KOPT-K1 (cell line): ENCODE data around the gene VGLL1.
A peak's percentile ranks its signal among the peaks of the same experiment; 100 is the strongest.

Source experiments
- H3K27ac ChIP-seq: fragments of 200-600 bp; sonication (generic); 2 replicates; pipeline ENCODE4 v1.5.1; 2016; ENCODE audit warnings: antibody characterized with exemption, mild to moderate bottlenecking, low read depth, low read length; ENCODE audit not compliant: poor library complexity, severe bottlenecking
- H3K36me3 ChIP-seq: fragments of 200-600 bp; sonication (generic); 2 replicates; pipeline ENCODE4 v1.5.1; 2017; ENCODE audit warnings: antibody characterized with exemption, mild to moderate bottlenecking, low read length, moderate library complexity; ENCODE audit not compliant: insufficient read depth
- H3K9me3 ChIP-seq: fragments of 200-600 bp; sonication (generic); 2 replicates; pipeline ENCODE4 v1.5.1; 2017; ENCODE audit warnings: antibody characterized with exemption, low read length, mild to moderate bottlenecking; ENCODE audit not compliant: insufficient read depth, poor library complexity, severe bottlenecking

Gene VGLL1, protein sequence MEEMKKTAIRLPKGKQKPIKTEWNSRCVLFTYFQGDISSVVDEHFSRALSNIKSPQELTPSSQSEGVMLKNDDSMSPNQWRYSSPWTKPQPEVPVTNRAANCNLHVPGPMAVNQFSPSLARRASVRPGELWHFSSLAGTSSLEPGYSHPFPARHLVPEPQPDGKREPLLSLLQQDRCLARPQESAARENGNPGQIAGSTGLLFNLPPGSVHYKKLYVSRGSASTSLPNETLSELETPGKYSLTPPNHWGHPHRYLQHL

DNA sequence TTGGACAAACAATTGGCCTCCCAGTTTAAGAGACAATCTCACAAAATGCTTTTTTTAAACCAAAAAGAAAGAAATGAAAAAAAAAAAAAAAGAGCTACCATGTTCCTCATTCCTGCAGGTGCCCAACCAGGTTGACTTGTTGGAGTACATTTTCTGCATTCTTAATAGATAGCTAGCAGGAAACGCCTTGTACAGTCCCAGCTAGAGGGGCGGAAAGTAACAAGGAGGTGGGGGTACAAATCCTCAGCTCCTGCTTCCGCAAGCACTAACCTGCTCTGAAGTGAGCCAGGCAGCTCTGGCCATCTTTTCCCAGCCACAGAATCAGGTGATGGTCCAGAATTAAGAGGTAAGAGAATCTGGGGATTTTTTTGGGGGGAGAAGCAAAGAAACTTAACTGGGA lies at the start of gene VGLL1:
Gene VGLL1, plus strand, starts transcription at position 265 of the 400 bp plus-strand sequence. CDS start 3,806 bp downstream, outside the sequence.
- H3K9me3 ChIP-seq: no peaks in the 10 kb centered on the region
- H3K36me3 ChIP-seq: no peaks in the 10 kb centered on the region
- H3K27ac ChIP-seq: no peak within 1 kb of the TSS

DNA sequence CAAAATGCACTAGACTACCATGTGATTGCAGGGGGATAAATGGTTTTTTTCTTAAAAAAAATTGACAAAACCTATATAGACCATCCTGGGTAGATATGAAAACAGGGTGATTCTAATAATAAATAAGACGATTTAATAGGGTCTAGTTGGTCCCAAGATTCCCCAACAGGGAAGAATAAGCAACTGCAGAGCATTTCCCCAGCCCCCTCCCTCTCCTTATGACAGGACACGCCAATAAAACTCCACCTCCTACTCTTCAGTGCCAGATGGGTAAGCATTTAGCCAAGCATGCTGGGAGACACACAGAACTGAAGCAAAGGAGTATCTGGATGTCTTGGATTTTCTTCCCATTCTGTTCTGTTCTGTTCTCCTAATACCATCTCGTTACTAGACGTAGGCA lies 44.4 kb upstream of the VGLL1 start, which contains the start of gene BRS3:
Gene BRS3, plus strand, starts transcription at position 301 of the 400 bp plus-strand sequence. CDS start 168 bp downstream, outside the sequence.
- no peaks in the 10 kb centered on the region for H3K9me3 ChIP-seq
- H3K27ac ChIP-seq: no peak within 1 kb of the TSS
- H3K36me3 ChIP-seq: no peaks in the 10 kb centered on the region

DNA sequence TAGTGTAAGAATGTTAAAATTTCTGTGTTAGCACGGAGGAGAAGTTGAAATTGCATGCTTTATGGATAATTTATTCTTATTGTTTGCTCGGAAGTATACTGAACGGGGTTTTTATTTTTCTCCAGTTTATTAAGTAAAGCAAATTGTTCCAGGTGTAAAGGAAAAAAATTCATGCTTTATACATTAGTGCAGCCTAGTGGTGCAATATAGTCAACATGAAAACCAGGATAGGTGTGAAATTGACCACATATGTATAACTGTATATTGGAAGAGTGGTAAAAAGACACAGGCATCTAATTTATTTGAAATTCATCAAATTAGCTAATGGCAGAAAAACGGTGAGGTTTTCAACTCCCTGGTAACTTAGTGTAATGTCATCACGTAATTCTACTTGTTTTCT lies 43.3 kb upstream of the VGLL1 start:
- Histone ChIP-seq H3K36me3 (no peaks in the 10 kb centered on the region), H3K27ac (no peak overlapping the region), H3K9me3 (no peaks in the 10 kb centered on the region)

DNA sequence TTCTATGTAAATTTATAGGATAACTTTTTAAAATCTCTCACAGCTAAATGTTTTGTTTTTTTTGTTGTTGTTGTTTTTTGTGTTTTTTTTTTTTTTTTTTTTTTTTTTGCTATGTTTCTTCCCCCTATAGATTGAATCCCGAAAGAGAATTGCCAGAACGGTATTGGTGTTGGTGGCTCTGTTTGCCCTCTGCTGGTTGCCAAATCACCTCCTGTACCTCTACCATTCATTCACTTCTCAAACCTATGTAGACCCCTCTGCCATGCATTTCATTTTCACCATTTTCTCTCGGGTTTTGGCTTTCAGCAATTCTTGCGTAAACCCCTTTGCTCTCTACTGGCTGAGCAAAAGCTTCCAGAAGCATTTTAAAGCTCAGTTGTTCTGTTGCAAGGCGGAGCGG lies 40.2 kb upstream of the VGLL1 start:
- no peaks in the 10 kb centered on the region for H3K36me3 ChIP-seq
- no peak overlapping the region for H3K27ac ChIP-seq
- H3K9me3 ChIP-seq: no peaks in the 10 kb centered on the region

DNA sequence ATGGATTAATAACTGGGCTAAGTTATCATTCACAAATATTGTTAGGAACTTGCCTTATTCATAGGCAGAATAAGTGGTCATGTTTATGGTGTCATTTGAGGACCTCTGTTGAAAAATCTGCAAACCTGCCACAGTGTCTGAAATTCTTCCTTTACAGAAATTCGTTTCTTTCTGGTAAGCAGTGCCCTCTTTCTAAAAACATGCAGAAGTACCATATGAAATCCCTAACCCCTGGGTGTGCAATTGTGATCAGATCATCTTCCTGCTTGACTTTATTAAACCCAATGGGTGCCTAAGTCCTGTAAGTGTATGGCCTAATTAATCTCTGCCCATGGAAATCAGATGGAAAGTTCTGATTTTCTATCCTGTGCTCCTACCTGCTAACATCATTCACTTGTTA lies 39.0 kb upstream of the VGLL1 start:
- H3K36me3 ChIP-seq: no peaks in the 10 kb centered on the region
- H3K27ac ChIP-seq: no peak overlapping the region
- no peaks in the 10 kb centered on the region for H3K9me3 ChIP-seq

DNA sequence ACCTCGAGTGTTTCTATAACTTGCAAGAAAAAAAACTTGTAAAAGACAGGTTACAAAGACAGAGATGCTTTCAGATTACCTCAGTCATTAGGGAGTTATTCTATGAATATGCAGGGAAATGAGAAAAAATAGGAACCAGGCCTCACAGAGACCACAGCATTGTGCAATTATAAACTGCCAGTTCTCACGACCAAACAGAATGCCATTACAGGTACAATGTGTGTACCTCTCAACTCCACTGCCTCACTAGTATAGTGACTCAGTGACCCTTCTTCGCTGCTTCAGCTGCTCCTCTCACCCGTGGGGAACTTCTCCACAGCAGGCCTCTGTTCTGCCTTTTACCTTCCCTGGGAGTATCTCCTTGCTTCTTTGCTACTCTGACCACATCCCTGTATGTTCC lies 37.0 kb upstream of the VGLL1 start:
- H3K36me3 ChIP-seq: peaks cover 1% of the 10 kb centered on the region; the same call in 1 of the 2 replicates
- no peak overlapping the region for H3K27ac ChIP-seq
- H3K9me3 ChIP-seq: no peaks in the 10 kb centered on the region

DNA sequence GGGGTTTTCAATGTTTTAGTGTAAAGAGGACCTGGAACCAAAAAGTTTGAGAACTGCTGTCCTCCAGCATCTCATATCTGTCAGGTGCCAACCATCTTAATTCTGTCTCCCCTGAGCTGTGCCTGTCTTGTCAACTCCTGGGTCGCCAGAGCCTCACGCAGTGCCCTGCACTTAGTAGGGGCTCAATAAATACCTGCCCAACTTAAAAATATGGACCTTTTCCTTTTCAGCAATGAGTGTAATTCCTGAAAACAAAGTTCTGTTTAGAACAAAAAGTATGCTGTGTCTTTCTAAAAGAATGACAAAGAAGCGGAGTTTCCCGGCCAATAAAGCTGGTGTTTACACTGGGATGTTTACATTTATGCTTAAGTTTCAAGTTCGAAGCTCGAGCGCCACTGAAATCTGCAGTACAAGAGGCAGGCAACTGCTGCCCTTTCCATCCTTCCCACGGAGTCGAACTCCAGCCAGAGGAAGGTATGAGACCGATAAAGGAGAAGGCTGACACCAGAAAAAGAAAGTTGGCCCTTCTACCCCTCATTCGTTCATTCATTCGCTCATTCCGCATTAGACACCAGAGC lies 35.7 kb upstream of the VGLL1 start:
- Histone ChIP-seq H3K27ac (peak overlapping the region; percentile 83), H3K36me3 (peaks cover 14% of the 10 kb centered on the region), H3K9me3 (no peaks in the 10 kb centered on the region)

DNA sequence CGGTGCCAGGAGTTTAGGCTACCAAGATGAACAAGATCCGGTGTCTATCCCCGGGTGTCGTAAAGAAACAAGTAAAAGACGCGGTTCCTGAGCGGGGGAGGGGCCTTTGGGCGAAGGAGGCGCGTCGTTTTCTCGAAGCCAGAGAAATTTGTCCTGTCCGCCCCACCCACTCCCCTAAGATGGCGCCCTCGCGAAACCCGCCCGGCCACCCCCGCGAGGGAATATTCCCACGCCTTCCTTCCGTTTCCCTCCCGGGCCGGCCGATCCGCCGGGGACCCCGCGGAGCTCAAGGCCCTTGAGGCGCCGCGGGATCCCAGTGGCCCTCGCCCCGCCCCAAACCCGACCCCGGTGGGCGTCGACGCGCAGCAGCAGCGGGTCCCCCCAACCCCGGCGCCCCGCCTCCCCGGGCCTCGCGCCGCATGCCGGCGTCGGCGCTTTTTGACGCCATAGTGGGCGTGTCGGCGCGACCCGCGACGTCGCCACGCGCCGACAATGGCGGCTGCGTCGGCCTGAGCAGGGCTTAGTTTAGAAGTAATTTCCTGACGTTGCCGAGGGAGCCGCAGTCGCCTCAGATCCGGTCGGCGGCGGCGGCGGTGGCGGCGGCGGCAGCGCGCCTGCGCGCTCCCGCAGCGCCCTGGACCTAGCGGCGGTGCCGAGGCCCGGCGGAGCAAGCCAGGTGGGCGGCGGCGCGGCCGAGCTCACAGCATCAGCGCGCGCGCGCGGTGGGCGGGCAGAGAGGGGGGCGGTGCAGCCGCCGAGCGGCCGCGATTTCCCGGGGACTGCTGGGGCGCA lies 35.1 kb upstream of the VGLL1 start:
- no peaks in the 10 kb centered on the region for H3K9me3 ChIP-seq
- H3K36me3 ChIP-seq: peaks cover 19% of the 10 kb centered on the region
- H3K27ac ChIP-seq: peak overlapping the region; percentile 83

DNA sequence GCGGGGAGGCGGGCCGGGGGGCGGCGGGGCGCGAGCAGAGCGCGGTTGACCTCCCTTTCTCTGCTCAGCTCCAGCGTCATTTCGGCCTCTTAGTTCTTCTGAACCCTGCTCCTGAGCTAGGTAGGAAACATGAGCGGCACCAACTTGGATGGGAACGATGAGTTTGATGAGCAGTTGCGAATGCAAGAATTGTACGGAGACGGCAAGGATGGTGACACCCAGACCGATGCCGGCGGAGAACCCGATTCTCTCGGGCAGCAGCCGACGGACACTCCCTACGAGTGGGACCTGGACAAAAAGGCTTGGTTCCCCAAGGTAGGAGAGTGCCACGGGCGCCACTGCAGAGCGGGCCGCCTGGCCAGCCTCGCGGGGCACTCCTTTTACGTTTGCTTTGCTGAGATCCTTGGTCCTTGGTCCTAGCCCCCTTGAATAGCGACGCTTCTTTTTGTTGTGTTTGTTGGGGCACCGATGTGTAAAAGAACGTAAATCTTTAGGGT lies 34.4 kb upstream of the VGLL1 start, which contains the start of gene HTATSF1:
Gene HTATSF1, plus strand, starts transcription at position 37 of the 497 bp plus-strand sequence. Its CDS starts 93 bp downstream, at position 130.
- H3K36me3 ChIP-seq: peaks cover 20% of the 10 kb centered on the region
- peak within 1 kb of the TSS; percentile 83 for H3K27ac ChIP-seq
- no peaks in the 10 kb centered on the region for H3K9me3 ChIP-seq

DNA sequence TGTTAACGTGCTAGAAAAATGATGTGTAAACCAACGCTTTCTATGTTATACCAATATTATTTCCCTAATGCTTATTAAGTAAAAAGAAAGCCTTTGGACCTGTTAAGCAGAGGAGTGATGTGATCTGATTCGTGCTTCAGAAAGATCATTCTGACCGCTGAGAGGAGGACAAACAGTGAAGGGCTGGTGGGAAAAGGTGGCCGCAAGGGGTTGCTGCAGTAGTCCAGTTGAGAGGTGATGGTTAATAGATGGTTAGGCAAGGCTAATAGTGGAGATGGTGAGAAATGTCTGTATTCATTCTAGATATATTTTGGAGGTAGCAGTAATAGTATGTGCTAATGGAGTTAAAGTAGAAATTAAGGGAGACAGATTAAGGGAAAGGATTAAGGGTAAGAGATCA lies 12.9 kb upstream of the VGLL1 start:
- no peak overlapping the region for H3K27ac ChIP-seq
- no peaks in the 10 kb centered on the region for H3K9me3 ChIP-seq
- H3K36me3 ChIP-seq: no peaks in the 10 kb centered on the region

DNA sequence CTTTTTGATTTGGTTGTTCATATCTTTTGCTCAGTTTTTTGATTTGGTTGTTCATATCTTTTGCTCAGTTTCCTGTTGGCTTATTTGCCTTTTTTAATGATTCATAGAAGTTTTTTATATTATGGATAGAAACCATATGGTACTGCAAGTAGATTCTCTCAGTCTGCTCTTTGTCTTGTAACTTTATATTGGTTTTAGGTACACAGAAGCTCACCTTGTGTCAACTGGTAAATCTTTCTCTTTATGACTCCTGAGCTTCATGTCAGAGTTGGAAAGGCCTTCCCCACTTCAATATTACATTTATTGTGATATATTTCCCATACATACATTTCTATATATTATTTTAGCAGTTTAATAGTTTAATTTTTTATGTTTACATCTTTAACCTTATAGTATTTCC lies 8.2 kb upstream of the VGLL1 start:
- Histone ChIP-seq H3K9me3 (no peaks in the 10 kb centered on the region), H3K27ac (no peak overlapping the region), H3K36me3 (no peaks in the 10 kb centered on the region)

DNA sequence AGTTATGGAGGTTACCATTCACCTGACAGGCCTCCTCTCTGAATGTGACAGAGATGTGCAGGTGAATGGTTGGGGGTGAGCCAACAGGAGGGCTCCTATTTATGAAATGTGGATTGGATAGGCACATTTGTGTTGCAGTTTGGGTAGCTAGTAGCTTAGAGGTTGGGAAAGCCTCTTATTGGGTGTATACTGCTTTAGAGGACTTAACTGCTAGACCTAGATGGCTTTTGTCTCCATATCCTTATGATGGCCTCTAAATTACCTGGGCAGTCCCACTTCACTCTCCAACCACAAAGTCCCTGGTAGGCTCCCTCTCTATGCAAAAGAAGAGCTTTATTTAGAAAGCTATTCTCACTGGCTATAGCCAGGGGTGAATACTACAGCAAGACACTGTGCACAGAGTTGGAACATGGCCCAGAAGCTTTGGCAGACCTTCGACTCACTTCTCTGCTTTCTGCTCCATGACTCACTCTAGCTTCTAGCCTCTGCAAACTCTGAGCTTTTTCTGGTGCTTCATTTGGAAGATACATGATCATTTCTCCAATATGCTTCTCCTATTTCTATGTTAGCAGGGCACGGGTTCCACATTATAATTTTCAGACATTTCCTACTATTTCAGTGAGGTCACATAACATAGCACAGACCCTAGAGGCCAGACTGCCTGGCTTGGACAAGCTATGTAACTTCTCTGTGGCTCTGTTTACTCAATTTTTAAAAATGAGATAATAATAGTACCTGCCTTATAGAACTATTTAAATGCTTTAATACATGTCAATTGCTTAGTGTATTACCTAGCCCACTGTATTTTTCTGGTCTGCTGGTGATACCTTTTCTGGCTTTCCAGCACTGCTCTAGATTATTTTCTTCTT lies 6.0 kb upstream of the VGLL1 start:
- no peak overlapping the region for H3K27ac ChIP-seq
- H3K36me3 ChIP-seq: no peaks in the 10 kb centered on the region
- H3K9me3 ChIP-seq: no peaks in the 10 kb centered on the region

DNA sequence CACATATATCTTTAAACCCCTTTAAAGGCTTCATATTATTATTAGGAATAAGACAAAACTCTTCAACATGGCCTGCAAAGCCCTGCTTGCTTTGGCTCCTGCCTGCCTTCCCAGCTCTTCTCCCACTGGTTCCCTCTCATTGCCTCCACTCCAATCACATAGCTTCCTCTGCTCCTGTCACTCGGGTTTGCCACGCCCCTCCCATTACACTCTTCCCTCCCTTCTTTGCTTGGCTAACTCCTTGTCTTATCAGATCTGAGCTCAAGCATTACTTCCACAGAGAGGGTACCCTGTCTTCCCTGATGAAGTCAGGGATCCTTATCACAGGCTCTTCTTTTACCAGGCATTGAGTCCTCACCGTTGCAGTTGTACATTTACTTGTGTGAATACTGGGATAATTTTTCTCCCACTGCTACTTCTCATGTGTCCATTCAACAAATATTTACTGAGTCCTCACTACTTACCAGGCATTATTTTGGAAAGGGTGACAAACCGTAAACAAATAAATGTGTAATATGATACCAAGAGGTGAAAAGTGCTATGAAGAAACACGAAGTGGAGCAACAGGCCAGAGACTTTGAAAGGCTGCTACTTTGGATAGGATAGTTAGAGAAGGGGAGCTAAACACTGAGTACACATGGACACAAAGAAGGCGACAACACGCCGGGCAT lies 3.2 kb upstream of the VGLL1 start:
- Histone ChIP-seq H3K27ac (no peak overlapping the region), H3K9me3 (no peaks in the 10 kb centered on the region), H3K36me3 (no peaks in the 10 kb centered on the region)

DNA sequence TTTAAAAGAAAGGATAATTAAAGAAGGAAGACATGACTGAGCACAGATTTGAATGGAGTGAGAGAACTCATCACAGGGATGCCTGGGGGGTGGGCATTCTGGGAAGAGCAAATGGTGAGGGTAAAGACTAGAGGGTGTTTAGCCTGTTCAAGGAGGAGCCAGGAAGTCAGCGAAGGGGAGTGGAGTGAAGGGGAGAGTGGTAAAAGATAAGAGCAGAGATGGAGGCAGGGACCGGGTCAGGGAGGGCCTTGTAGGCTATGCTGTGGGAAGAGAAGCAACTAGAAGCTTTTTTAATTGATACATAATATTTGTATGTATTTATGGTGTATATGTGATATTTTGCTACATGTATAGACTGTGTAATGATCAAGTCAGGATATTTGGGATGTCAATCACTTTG lies 2.2 kb upstream of the VGLL1 start:
- Histone ChIP-seq H3K36me3 (no peaks in the 10 kb centered on the region), H3K9me3 (no peaks in the 10 kb centered on the region), H3K27ac (no peak overlapping the region)
